K562 (cell line): ENCODE results near the gene HCAR2. TPM values are rescaled to one million over a fixed set of nuclear protein-coding genes. Genes with fewer than 3 reads are reported as not detected.

ENCODE experiments used
- CHD1 ChIP-seq: fragments of 200-600 bp; sonication (generic); IDR thresholded peaks from one replicate; pipeline ENCODE4 v1.6.1; 2012; ENCODE audit warnings: mild to moderate bottlenecking, moderate library complexity, low read length, inconsistent platforms
- DACH1 ChIP-seq: fragments of 450-650 bp; IDR thresholded peaks from 2 replicates; pipeline ENCODE4 v1.6.1; 2018; ENCODE audit not compliant: partially characterized antibody
- DPF2 ChIP-seq: fragments of 450-650 bp; IDR thresholded peaks from 2 replicates; pipeline ENCODE4 v1.6.1; 2016
- E2F3 ChIP-seq: fragments of 250-450 bp; sonication (Bioruptor Pico); IDR thresholded peaks from 2 replicates; pipeline ENCODE4 v1.4.0; 2020; ENCODE audit warnings: mild to moderate bottlenecking
- E2F6 ChIP-seq, 2 experiments: IDR thresholded peaks; 2 replicates each; pipeline ENCODE4 v1.6.1; 2011; ENCODE audit warnings: borderline replicate concordance in 1 of 2, control low read depth in 1 of 2, low read depth in 1 of 2, low read length in 1 of 2, mild to moderate bottlenecking in 1 of 2, mixed read lengths in 1 of 2, moderate library complexity in 1 of 2; ENCODE audit not compliant: insufficient read depth in 1 of 2, insufficient read length in 1 of 2, poor library complexity in 1 of 2, severe bottlenecking in 1 of 2; ENCODE audit errors: extremely low read depth in 1 of 2
- FUS ChIP-seq: fragments of 200-400 bp; formaldehyde crosslinking; optimal IDR thresholded peaks from 2 replicates; pipeline ENCODE3; 2017; ENCODE audit warnings: low read depth, low read length
- HDAC8 ChIP-seq: fragments of 450-650 bp; IDR thresholded peaks from 2 replicates; pipeline ENCODE4 v1.6.1; 2016; ENCODE audit warnings: mild to moderate bottlenecking, missing genetic modification characterization, moderate library complexity, missing compliant biosample characterization
- LCOR ChIP-seq: sonication (generic); formaldehyde crosslinking; IDR thresholded peaks from 2 replicates; pipeline ENCODE4 v1.8.0; 2022; ENCODE audit warnings: mild to moderate bottlenecking, missing genetic modification reagents
- MTA1 ChIP-seq: fragments of 450-650 bp; IDR thresholded peaks from 2 replicates; pipeline ENCODE4 v1.6.1; 2017; ENCODE audit warnings: borderline replicate concordance
- NFIC ChIP-seq: fragments of 450-650 bp; IDR thresholded peaks from 2 replicates; pipeline ENCODE4 v1.6.1; 2017; ENCODE audit warnings: mild to moderate bottlenecking, inconsistent platforms
- PHF8 ChIP-seq: fragments of 200-600 bp; sonication (generic); IDR thresholded peaks from 2 replicates; pipeline ENCODE4 v1.6.1; 2012; ENCODE audit warnings: mixed run types, mild to moderate bottlenecking, inconsistent platforms, low read length, moderate library complexity, borderline replicate concordance
- PHTF2 ChIP-seq: fragments of 250-450 bp; sonication (Bioruptor Pico); IDR thresholded peaks from 2 replicates; pipeline ENCODE4 v1.5.0; 2021; ENCODE audit warnings: mild to moderate bottlenecking
- RBBP5 ChIP-seq: fragments of 200-600 bp; sonication (generic); IDR thresholded peaks from 2 replicates; pipeline ENCODE4 v1.6.1; 2012; ENCODE audit warnings: borderline replicate concordance, mild to moderate bottlenecking, low read length, control low read depth, inconsistent platforms; ENCODE audit not compliant: insufficient read depth, poor library complexity, severe bottlenecking
- SMC3 ChIP-seq: conservative IDR thresholded peaks from 2 replicates; pipeline ENCODE4 v1.6.1; 2011; ENCODE audit warnings: low read depth, low read length, improper control_type of control experiment; ENCODE audit not compliant: insufficient read depth
- TBP ChIP-seq: optimal IDR thresholded peaks from 2 replicates; pipeline ENCODE3; 2011; ENCODE audit warnings: low read depth, low read length, improper control_type of control experiment
- THAP7 ChIP-seq: fragments of 250-450 bp; sonication (Bioruptor Pico); IDR thresholded peaks from 2 replicates; pipeline ENCODE4 v1.5.0; 2021
- TOE1 ChIP-seq, 2 experiments: fragments of 450-650 bp in 1 of 2; sonication (generic) in 1 of 2; formaldehyde crosslinking in 1 of 2; IDR thresholded peaks; 2 replicates each; pipeline versions ENCODE4 v1.7.1 to v1.8.0; 2016 to 2022; ENCODE audit warnings: borderline replicate concordance in 2 of 2, mild to moderate bottlenecking in 2 of 2, antibody characterized with exemption in 1 of 2, inconsistent platforms in 1 of 2, low read depth in 1 of 2, missing genetic modification reagents in 1 of 2, moderate library complexity in 1 of 2
- XRCC5 ChIP-seq: fragments of 200-400 bp; formaldehyde crosslinking; IDR thresholded peaks from 2 replicates; pipeline ENCODE4 v1.6.1; 2017; ENCODE audit warnings: low read depth, mild to moderate bottlenecking, low read length
- ZBED1 ChIP-seq: IDR thresholded peaks from 2 replicates; pipeline ENCODE4 v1.6.1; 2014
- ZBTB2 ChIP-seq: fragments of 450-650 bp; IDR thresholded peaks from 2 replicates; pipeline ENCODE4 v1.6.1; 2016; ENCODE audit warnings: antibody characterized with exemption
- ZNF316 ChIP-seq: fragments of 450-650 bp; IDR thresholded peaks from 2 replicates; pipeline ENCODE4 v1.6.1; 2016
- ZNF347 ChIP-seq: fragments of 450-650 bp; formaldehyde crosslinking; IDR thresholded peaks from 2 replicates; pipeline ENCODE4 v1.4.0; 2020; ENCODE audit warnings: low read depth, mild to moderate bottlenecking, moderate library complexity
- ZNF512 ChIP-seq: IDR thresholded peaks from 2 replicates; pipeline ENCODE4 v1.6.1; 2016; ENCODE audit warnings: missing genetic modification characterization, missing compliant biosample characterization
- polyA plus RNA-seq, 8 experiments: library from polyadenylated mRNA; depleted of rRNA in 4 of 8; stranded (reverse) in 5 of 8; unstranded in 3 of 8; fragments of >200 nt; fragmentation: Nextera tagmentation in 2 of 8; fragmentation: Illumina TruSeq in 1 of 8; extraction: Ambion mirVana in 2 of 8; extraction: Trizol in 1 of 8; gene quantifications; 2 replicates each; pipeline versions ENCODE4 v1.2.1 to v1.2.3, GENCODE V29; 2011 to 2014; ENCODE audit warnings: inconsistent platforms in 1 of 8, missing spikeins in 1 of 8
- total RNA-seq, 7 experiments: library from RNA; depleted of rRNA in 6 of 7; stranded (reverse); fragments of >200 nt in 6 of 7; fragmentation: Illumina TruSeq in 2 of 7; extraction: Trizol in 2 of 7; gene quantifications; 2 replicates each; pipeline versions ENCODE4 v1.2.1 to v1.2.3, GENCODE V29; 2011 to 2021; ENCODE audit warnings: low replicate concordance in 1 of 7

Gene HCAR2
- total and polyA plus RNA-seq, 9 of the 15 experiments (the other 6 are each of a cell fraction or from before 2014, with no cell fraction given): not detected

- TF ChIP-seq ZBTB2 (0 out of 2 replicates have a peak, but pooled peaks have one; percentile 40), E2F6 (IDR thresholded peaks at IDR 0.05; ENCODE audit: borderline replicate concordance in 1 of 2, extremely low read depth in 1 of 2, insufficient read depth in 1 of 2, insufficient read length in 1 of 2, low read depth in 1 of 2, low read length in 1 of 2, poor library complexity in 1 of 2, severe bottlenecking in 1 of 2) (peak in 1 of 2 experiments; percentile 75), MTA1 (peak; percentile 28; the same call in 1 of the 2 replicates), ZNF347 (CRISPR knock-in tag) (no peak), ZNF316 (peak; percentile 89), TOE1 (IDR thresholded peaks at IDR 0.05; ENCODE audit: borderline replicate concordance) (peak; percentile 28; the same call in 1 of the 2 replicates), TOE1 (CRISPR knock-in tag; IDR thresholded peaks at IDR 0.05; ENCODE audit: borderline replicate concordance, low read depth) (no peak), PHTF2 (no peak), FUS (no peak), ZBED1 (peak; percentile 91; the same call in 1 of the 2 replicates), LCOR (CRISPR knock-in tag) (peak; percentile 84), SMC3 (peak; percentile 91), DACH1 (peak; percentile 54), RBBP5 (peak; percentile 86), ZNF512 (tag) (peak; percentile 90), PHF8 (peak; percentile 99), XRCC5 (no peak), CHD1 (no peak), TBP (peak; percentile 84), NFIC (peak; percentile 80), THAP7 (no peak), HDAC8 (tag) (no peak), DPF2 (no peak), E2F3 (0 out of 2 replicates have a peak, but pooled peaks have one; percentile 52)
Measured at GRCh38 chr12:122752464-122753318, 49.5 kb upstream of the HCAR2 start, which contains the start of gene DENR (continued).
